Smooth muscle cell (in vitro differentiated cells): Measurements from ENCODE around the gene GRK4. TPM values are rescaled to one million over a fixed set of nuclear protein-coding genes. Genes with fewer than 3 reads are reported as not detected.
A peak's percentile ranks its signal among the peaks of the same experiment; 100 is the strongest.

Source experiments
- DNase-seq: peaks from one replicate; lab custom pipeline; 2025; ENCODE audit not compliant: unreplicated experiment; lab: John Stamatoyannopoulos, UW
- H2AFZ ChIP-seq: fragments of 200-600 bp; sonication (generic); 2 replicates; pipeline ENCODE4 v1.6.0; 2016; ENCODE audit warnings: antibody characterized with exemption, low read depth, mild to moderate bottlenecking
- H3F3A ChIP-seq: fragments of 200-600 bp; sonication (generic); 2 replicates; pipeline ENCODE4 v1.6.0; 2017; ENCODE audit warnings: antibody characterized with exemption, low read depth
- H3K27ac ChIP-seq: fragments of 200-600 bp; sonication (generic); 2 replicates; pipeline ENCODE4 v1.5.1; 2016; ENCODE audit warnings: low read depth, mild to moderate bottlenecking
- H3K27me3 ChIP-seq: fragments of 200-600 bp; sonication (generic); 2 replicates; pipeline ENCODE4 v1.6.1; 2016; ENCODE audit warnings: low read depth, mild to moderate bottlenecking
- H3K36me3 ChIP-seq: fragments of 200-600 bp; sonication (generic); 2 replicates; pipeline ENCODE4 v1.5.1; 2016; ENCODE audit warnings: low read depth
- H3K4me1 ChIP-seq: fragments of 200-600 bp; sonication (generic); 2 replicates; pipeline ENCODE4 v1.5.1; 2016; ENCODE audit warnings: low read depth
- H3K4me2 ChIP-seq: fragments of 200-600 bp; sonication (generic); 2 replicates; pipeline ENCODE4 v1.6.0; 2016; ENCODE audit warnings: mild to moderate bottlenecking
- H3K4me3 ChIP-seq: fragments of 200-600 bp; sonication (generic); 2 replicates; pipeline ENCODE4 v1.5.1; 2016; ENCODE audit warnings: mild to moderate bottlenecking
- H3K79me2 ChIP-seq: fragments of 200-600 bp; sonication (generic); 2 replicates; pipeline ENCODE4 v1.6.0; 2016; ENCODE audit warnings: low read depth, mild to moderate bottlenecking
- H3K9ac ChIP-seq: fragments of 200-600 bp; sonication (generic); 2 replicates; pipeline ENCODE4 v1.6.0; 2016; ENCODE audit warnings: low read depth
- H3K9me3 ChIP-seq: fragments of 200-600 bp; sonication (generic); replicated peaks from 2 replicates; pipeline ENCODE4 v1.5.1; 2016; ENCODE audit warnings: low read depth
- H4K20me1 ChIP-seq: fragments of 200-600 bp; sonication (generic); 2 replicates; pipeline ENCODE4 v1.6.0; 2016; ENCODE audit warnings: low read depth
- WGBS: methylation state at CpG from one replicate; pipeline ENCODE4 v1.1.7; 2016; ENCODE audit warnings: low lambda C conversion rate; 5-methylcytosine and 5-hydroxymethylcytosine counted together
- polyA plus RNA-seq: library from polyadenylated mRNA; unstranded; fragments of >200 nt; fragmentation: Nextera tagmentation; extraction: Ambion mirVana; gene quantifications from 2 replicates; pipeline ENCODE4 v1.2.1, GENCODE V29; 2016
- total RNA-seq: library from RNA; depleted of rRNA; stranded (reverse); fragments of >200 nt; gene quantifications from 2 replicates; pipeline ENCODE4 v1.2.3, GENCODE V29; 2014
- TF ChIP-seq, protein P1 (sequence below): fragments of 200-600 bp; sonication (generic); IDR thresholded peaks from 2 replicates; pipeline ENCODE4 v1.5.1; 2017; ENCODE audit warnings: borderline replicate concordance, mild to moderate bottlenecking, antibody characterized with exemption; ENCODE audit not compliant: insufficient read depth, poor library complexity, severe bottlenecking

Gene GRK4
- total and polyA plus RNA-seq, 2 experiments from 2014 or later, result 5.2 to 6.9 TPM

DNA sequence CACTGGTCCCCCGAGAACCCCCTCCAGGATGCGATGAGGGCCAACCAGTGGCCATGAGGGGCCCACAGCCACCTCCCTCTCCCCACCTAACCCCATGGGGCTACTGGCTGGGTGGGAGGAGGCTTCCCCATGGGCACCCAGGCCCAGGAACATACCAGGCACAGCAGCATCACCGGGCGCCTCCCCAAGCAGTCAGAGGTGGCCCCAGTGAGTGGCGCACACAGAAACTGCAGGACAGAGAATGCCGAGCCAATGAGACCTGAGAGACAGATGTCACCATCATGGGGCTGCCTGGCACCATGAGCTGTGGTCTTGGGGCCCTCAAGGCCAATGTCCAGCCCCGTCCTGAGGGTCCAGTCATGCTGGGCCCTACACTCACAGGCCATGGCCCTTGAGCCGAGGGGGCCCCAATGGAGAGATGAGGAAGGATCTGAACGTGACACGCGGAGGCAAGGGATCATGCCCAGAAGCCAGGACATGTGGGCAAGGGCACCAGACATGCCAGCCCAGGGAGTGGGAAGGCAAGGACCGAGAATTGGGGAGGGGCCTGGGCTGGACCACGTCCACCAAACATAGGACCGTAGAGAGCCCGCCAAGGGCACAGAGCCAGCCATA is 30.3 kb upstream of the GRK4 start:
- H3K9ac ChIP-seq, result peak overlapping the region; percentile 22
- H3K4me2 ChIP-seq, result peak overlapping the region; percentile 90
- H3K79me2 ChIP-seq, result peaks cover 4% of the 10 kb centered on the region
- DNase-seq, result no peak
- H3K4me1 ChIP-seq, result peaks cover 14% of the 10 kb centered on the region
- peak overlapping the region; percentile 76 for H3K4me3 ChIP-seq
- H3K27me3 ChIP-seq, result no peaks in the 10 kb centered on the region
- no peaks in the 10 kb centered on the region for H3K9me3 ChIP-seq
- H3F3A ChIP-seq, result peaks cover 17% of the 10 kb centered on the region
- WGBS, result 92% methylated on average over 15 of the region's 15 CpGs
- TF ChIP-seq, protein P1, sequence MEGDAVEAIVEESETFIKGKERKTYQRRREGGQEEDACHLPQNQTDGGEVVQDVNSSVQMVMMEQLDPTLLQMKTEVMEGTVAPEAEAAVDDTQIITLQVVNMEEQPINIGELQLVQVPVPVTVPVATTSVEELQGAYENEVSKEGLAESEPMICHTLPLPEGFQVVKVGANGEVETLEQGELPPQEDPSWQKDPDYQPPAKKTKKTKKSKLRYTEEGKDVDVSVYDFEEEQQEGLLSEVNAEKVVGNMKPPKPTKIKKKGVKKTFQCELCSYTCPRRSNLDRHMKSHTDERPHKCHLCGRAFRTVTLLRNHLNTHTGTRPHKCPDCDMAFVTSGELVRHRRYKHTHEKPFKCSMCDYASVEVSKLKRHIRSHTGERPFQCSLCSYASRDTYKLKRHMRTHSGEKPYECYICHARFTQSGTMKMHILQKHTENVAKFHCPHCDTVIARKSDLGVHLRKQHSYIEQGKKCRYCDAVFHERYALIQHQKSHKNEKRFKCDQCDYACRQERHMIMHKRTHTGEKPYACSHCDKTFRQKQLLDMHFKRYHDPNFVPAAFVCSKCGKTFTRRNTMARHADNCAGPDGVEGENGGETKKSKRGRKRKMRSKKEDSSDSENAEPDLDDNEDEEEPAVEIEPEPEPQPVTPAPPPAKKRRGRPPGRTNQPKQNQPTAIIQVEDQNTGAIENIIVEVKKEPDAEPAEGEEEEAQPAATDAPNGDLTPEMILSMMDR, result no peak
- no peak overlapping the region for H2AFZ ChIP-seq
- peaks cover 22% of the 10 kb centered on the region for H4K20me1 ChIP-seq
- H3K27ac ChIP-seq, result peak overlapping the region; percentile 33
- no peaks in the 10 kb centered on the region for H3K36me3 ChIP-seq

DNA sequence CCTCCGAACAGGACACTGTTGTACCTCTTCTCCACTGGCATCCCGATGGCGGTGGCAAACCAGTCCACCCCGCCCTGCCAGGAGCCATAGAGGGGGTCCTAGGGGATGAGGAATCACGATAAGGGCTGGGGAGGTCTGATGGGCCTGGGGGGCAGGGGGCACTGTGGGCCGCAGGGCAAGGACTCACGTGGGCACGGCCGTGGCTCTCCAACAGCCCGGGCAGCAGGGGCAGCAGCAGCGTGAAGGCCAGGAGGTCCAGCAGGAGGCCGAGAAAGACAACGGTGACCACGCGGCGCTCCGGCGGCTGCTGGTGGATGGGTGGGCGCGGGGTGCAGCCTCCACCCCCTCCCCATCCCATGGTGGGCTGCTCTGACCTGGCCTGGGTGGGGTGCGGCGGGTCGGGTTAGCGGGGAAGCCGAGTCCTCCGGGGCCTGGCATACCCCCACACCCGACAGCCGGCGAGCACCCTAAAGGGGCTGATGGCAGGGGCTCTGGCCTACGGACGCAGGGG is 29.8 kb upstream of the GRK4 start:
- peak overlapping the region; percentile 33 for H3K27ac ChIP-seq
- peaks cover 4% of the 10 kb centered on the region for H3K79me2 ChIP-seq
- peaks cover 22% of the 10 kb centered on the region for H4K20me1 ChIP-seq
- no peaks in the 10 kb centered on the region for H3K27me3 ChIP-seq
- no peak overlapping the region for H2AFZ ChIP-seq
- no peaks in the 10 kb centered on the region for H3K36me3 ChIP-seq
- peak overlapping the region; percentile 22 for H3K9ac ChIP-seq
- peaks cover 17% of the 10 kb centered on the region for H3F3A ChIP-seq
- no peak for DNase-seq
- peak overlapping the region; percentile 90 for H3K4me2 ChIP-seq
- WGBS, result 56% methylated on average over 23 of the region's 31 CpGs
- peaks cover 14% of the 10 kb centered on the region for H3K4me1 ChIP-seq
- TF ChIP-seq, protein P1, result no peak
- H3K4me3 ChIP-seq, result peak overlapping the region; percentile 76
- no peaks in the 10 kb centered on the region for H3K9me3 ChIP-seq

DNA sequence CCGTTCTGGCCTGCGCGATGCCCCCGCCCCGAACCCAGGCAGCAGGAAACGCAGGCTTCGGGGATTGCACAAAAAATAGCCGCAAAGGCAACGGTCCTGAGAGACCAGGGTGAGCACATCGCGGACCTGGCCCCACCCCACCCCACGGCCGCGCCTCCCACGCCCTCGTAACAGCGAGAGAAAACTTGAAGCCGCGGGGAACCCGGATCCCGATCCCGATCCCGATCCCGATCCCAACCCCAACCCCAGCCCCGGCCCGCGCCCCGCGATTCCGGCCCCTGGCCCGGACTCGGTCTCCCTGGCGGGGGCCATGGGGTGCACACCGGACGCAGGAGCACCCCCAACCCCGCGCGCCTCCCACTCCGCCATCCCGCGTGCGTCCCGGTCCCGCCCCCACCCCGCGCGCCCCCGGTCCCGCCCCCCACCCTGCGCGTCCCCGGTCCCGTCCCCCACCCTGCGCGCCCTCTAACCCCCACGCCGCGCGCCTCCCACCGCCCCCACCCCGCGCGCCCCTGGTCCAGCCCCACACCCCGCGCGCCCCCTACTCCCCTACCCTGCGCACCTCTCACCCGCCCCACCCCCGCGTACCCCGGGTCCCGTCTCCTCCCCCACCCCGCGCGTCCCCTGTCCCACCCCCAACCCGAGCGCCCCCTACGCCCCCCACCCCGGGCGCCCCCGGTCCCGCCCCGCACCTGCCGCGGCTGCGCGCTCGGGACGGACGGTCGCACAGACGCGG is 29.1 kb upstream of the GRK4 start:
- Histone ChIP-seq H3K27ac (peak overlapping the region; percentile 31), H3K9me3 (no peaks in the 10 kb centered on the region), H3F3A (peaks cover 15% of the 10 kb centered on the region), H3K36me3 (no peaks in the 10 kb centered on the region), H4K20me1 (peaks cover 24% of the 10 kb centered on the region), H3K79me2 (peaks cover 4% of the 10 kb centered on the region), H3K4me1 (peaks cover 14% of the 10 kb centered on the region), H3K4me2 (peak overlapping the region; percentile 90), H3K27me3 (no peaks in the 10 kb centered on the region), H3K9ac (peak overlapping the region; percentile 22), H2AFZ (no peak overlapping the region), H3K4me3 (peak overlapping the region; percentile 76)
- WGBS, result under 1% methylated on average over 46 of the region's 93 CpGs
- DNase-seq, result peak; percentile 25
- TF ChIP-seq, protein P1, result no peak
